ENCODE measurements around the gene DCAF17.

The DCAF17 gene

GRCh38 chr2:171522052-171522787, 88.2 kb downstream of the DCAF17 start, which contains the start of gene CYBRD1:
TSS of gene CYBRD1 (plus strand) at chr2:171522474. CDS start at chr2:171522546, 72 bp downstream.
- no peaks in the 10 kb centered on the region for H3K4me1 ChIP-seq (ENCODE audit: control insufficient read depth, insufficient read depth, low read length)
- no peaks in the 10 kb centered on the region for H3K36me3 ChIP-seq (ENCODE audit: control insufficient read depth in 2 of 2, insufficient read depth in 1 of 2, low read length in 2 of 2)
- CTCF ChIA-PET = interaction anchor here (0.5 to 1.5 kb wide), 2 partner anchors 9 to 180 kb away, joined by 3 read pairs; no protein-coding TSS in a partner anchor
- no peaks in the 10 kb centered on the region for H3K9me3 ChIP-seq (ENCODE audit: control insufficient read depth, insufficient read depth, low read depth, low read length)
- H3K27ac ChIP-seq (ENCODE audit: extremely low read depth, low read depth, low read length) = peak within 1 kb of the TSS; percentile 78
- peak within 1 kb of the TSS; percentile 51 for H3K4me3 ChIP-seq (ENCODE audit: low read depth, low read length)
- POLR2A ChIA-PET = interaction anchor here (0.6 to 1.3 kb wide), 2 partner anchors 16 to 658 kb away, joined by 3 to 4 read pairs; no protein-coding TSS in a partner anchor
- TF ChIP-seq, protein P1, sequence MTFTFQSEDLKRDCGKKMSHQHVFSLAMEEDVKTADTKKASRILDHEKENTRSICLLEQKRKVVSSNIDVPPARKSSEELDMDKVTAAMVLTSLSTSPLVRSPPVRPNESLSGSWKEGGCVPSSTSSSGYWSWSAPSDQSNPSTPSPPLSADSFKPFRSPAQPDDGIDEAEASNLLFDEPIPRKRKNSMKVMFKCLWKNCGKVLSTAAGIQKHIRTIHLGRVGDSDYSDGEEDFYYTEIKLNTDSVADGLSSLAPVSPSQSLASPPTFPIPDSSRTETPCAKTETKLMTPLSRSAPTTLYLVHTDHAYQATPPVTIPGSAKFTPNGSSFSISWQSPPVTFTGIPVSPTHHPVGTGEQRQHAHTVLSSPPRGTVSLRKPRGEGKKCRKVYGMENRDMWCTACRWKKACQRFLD (tag by site-specific recombination; IDR thresholded peaks at IDR 0.05) = no peak
- TF ChIP-seq TRIM28 (IDR thresholded peaks at IDR 0.05; ENCODE audit: borderline replicate concordance, low read length) (no peak), ZNF133 (tag by site-specific recombination; IDR thresholded peaks at IDR 0.05) (no peak), ZNF48 (tag by site-specific recombination; IDR thresholded peaks at IDR 0.05) (no peak), PATZ1 (tag by site-specific recombination; IDR thresholded peaks at IDR 0.05) (peak; percentile 84), ZNF391 (tag by site-specific recombination; IDR thresholded peaks at IDR 0.05; ENCODE audit: borderline replicate concordance, low read depth) (no peak), ZNF658 (tag by site-specific recombination; IDR thresholded peaks at IDR 0.05) (no peak), ZNF791 (tag by site-specific recombination; IDR thresholded peaks at IDR 0.05) (no peak), ZNF571 (tag by site-specific recombination; IDR thresholded peaks at IDR 0.05) (no peak), ZNF830 (tag by site-specific recombination; IDR thresholded peaks at IDR 0.05; ENCODE audit: low read depth) (no peak), ZNF621 (tag by site-specific recombination; IDR thresholded peaks at IDR 0.05) (no peak), ZBTB49 (tag by site-specific recombination; IDR thresholded peaks at IDR 0.05; ENCODE audit: low read depth) (no peak), ZNF610 (tag by site-specific recombination; IDR thresholded peaks at IDR 0.05; ENCODE audit: borderline replicate concordance) (no peak), ZNF530 (tag by site-specific recombination; IDR thresholded peaks at IDR 0.05; ENCODE audit: low read depth) (no peak), ZNF777 (tag by site-specific recombination; IDR thresholded peaks at IDR 0.05; ENCODE audit: borderline replicate concordance) (no peak), KLF10 (tag by site-specific recombination; IDR thresholded peaks at IDR 0.05) (no peak), GLIS1 (tag by site-specific recombination; IDR thresholded peaks at IDR 0.05) (no peak; the same call in 1 of the 2 replicates), ZNF311 (tag by site-specific recombination; IDR thresholded peaks at IDR 0.05; ENCODE audit: borderline replicate concordance) (no peak), ZNF354C (tag by site-specific recombination; IDR thresholded peaks at IDR 0.05; ENCODE audit: borderline replicate concordance, low read depth) (no peak), GLI4 (tag by site-specific recombination; IDR thresholded peaks at IDR 0.05) (no peak), ZNF76 (tag by site-specific recombination; IDR thresholded peaks at IDR 0.05; ENCODE audit: borderline replicate concordance, low read depth) (0 out of 2 replicates have a peak, but pooled peaks have one; percentile 42), ZSCAN18 (tag by site-specific recombination; IDR thresholded peaks at IDR 0.05) (no peak)
- TF ChIP-seq, protein P2, sequence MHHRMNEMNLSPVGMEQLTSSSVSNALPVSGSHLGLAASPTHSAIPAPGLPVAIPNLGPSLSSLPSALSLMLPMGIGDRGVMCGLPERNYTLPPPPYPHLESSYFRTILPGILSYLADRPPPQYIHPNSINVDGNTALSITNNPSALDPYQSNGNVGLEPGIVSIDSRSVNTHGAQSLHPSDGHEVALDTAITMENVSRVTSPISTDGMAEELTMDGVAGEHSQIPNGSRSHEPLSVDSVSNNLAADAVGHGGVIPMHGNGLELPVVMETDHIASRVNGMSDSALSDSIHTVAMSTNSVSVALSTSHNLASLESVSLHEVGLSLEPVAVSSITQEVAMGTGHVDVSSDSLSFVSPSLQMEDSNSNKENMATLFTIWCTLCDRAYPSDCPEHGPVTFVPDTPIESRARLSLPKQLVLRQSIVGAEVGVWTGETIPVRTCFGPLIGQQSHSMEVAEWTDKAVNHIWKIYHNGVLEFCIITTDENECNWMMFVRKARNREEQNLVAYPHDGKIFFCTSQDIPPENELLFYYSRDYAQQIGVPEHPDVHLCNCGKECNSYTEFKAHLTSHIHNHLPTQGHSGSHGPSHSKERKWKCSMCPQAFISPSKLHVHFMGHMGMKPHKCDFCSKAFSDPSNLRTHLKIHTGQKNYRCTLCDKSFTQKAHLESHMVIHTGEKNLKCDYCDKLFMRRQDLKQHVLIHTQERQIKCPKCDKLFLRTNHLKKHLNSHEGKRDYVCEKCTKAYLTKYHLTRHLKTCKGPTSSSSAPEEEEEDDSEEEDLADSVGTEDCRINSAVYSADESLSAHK (tag by site-specific recombination; IDR thresholded peaks at IDR 0.05) = no peak
- TF ChIP-seq, protein P3, sequence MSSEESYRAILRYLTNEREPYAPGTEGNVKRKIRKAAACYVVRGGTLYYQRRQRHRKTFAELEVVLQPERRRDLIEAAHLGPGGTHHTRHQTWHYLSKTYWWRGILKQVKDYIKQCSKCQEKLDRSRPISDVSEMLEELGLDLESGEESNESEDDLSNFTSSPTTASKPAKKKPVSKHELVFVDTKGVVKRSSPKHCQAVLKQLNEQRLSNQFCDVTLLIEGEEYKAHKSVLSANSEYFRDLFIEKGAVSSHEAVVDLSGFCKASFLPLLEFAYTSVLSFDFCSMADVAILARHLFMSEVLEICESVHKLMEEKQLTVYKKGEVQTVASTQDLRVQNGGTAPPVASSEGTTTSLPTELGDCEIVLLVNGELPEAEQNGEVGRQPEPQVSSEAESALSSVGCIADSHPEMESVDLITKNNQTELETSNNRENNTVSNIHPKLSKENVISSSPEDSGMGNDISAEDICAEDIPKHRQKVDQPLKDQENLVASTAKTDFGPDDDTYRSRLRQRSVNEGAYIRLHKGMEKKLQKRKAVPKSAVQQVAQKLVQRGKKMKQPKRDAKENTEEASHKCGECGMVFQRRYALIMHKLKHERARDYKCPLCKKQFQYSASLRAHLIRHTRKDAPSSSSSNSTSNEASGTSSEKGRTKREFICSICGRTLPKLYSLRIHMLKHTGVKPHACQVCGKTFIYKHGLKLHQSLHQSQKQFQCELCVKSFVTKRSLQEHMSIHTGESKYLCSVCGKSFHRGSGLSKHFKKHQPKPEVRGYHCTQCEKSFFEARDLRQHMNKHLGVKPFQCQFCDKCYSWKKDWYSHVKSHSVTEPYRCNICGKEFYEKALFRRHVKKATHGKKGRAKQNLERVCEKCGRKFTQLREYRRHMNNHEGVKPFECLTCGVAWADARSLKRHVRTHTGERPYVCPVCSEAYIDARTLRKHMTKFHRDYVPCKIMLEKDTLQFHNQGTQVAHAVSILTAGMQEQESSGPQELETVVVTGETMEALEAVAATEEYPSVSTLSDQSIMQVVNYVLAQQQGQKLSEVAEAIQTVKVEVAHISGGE (tag by site-specific recombination; conservative IDR thresholded peaks at IDR 0.05; ENCODE audit: low read depth) = peak; percentile 18

Measured in HEK293 (cell line).